Left lung (tissue), 10 donors: ENCODE data around the gene SND1. TPM values are rescaled to one million over a fixed set of nuclear protein-coding genes. Genes with fewer than 3 reads are reported as not detected.

ENCODE experiments used
- ATAC-seq: fragments of 200-7000 bp; cut with Tn5 transposase; one replicate; pipeline ENCODE4 v1.9.1; 2020; ENCODE audit warnings: moderate library complexity
- DNase-seq, 4 donors: peaks; one replicate each; pipeline ENCODE4 v3.0.0-alpha.2; 2013 to 2020
- H3K27ac ChIP-seq, 2 donors: fragments of 200-600 bp; sonication (generic) in 1 of 2; one replicate each; pipeline versions ENCODE4 v1.5.0 to v1.8.0; 2020 to 2021
- H3K27me3 ChIP-seq, 2 donors: fragments of 200-600 bp; sonication (generic) in 1 of 2; one replicate each; pipeline versions ENCODE4 v1.5.0 to v1.8.0; 2020 to 2021
- H3K36me3 ChIP-seq, 2 donors: fragments of 200-600 bp; sonication (generic) in 1 of 2; one replicate each; pipeline versions ENCODE4 v1.5.0 to v1.8.0; 2020 to 2021
- H3K4me1 ChIP-seq, 2 donors: fragments of 200-600 bp; one replicate each; pipeline ENCODE4 v1.8.0; 2021
- H3K4me3 ChIP-seq, 2 donors: fragments of 200-600 bp; sonication (generic) in 1 of 2; one replicate each; pipeline versions ENCODE4 v1.5.0 to v1.8.0; 2020 to 2021; ENCODE audit warnings: mild to moderate bottlenecking in 1 of 2
- H3K9me3 ChIP-seq, 2 donors: fragments of 200-600 bp; sonication (generic) in 1 of 2; one replicate each; pipeline versions ENCODE4 v1.5.0 to v1.8.0; 2020 to 2021
- CTCF ChIP-seq, 2 donors: fragments of 200-600 bp; sonication (generic) in 1 of 2; IDR thresholded peaks; one replicate each; pipeline versions ENCODE4 v1.5.0 to v1.8.0; 2021; ENCODE audit warnings: antibody characterized with exemption in 2 of 2
- intact Hi-C, 2 donors: fragments of 100-400 bp; cut with DNase I; formaldehyde crosslinking; loops; one replicate each; pipeline versions ENCODE4 v1.11.2 to v1.14.2; 2022
- polyA plus RNA-seq, 6 donors: library from polyadenylated mRNA; unstranded; fragments of 120-200 nt; gene quantifications; one replicate each; pipeline ENCODE4 v1.2.1, GENCODE V29; 2013; ENCODE audit not compliant: insufficient read length in 6 of 6
- total RNA-seq, 2 donors: library from RNA; stranded (reverse); fragmentation: NEBNext Ultra II Directional; extraction: Animal tissue kit (Norgen Biotek cat#: 25700); gene quantifications; one replicate each; pipeline ENCODE4 v1.2.1, GENCODE V29; 2021
- donor health status: DM: no; HTN: yes; CAD: no.
- donor health status: DM: no; HTN: no; CAD: no.

SND1 gene
- total and polyA plus RNA-seq, 8 donors: 141 to 229 (median 156) TPM

GRCh38 chr7:127874951-127875608, 223.1 kb downstream of the SND1 start:
- Histone ChIP-seq H3K9me3 (no peaks in the 10 kb centered on the region), H3K4me3 (no peak overlapping the region), H3K4me1 (peaks cover 0 to 33% of the 10 kb centered on the region in 2 donors), H3K27me3 (no peaks in the 10 kb centered on the region), H3K36me3 (no peaks in the 10 kb centered on the region), H3K27ac (no peak overlapping the region)
- no peak for TF ChIP-seq CTCF (IDR thresholded peaks at IDR 0.05)
- intact Hi-C loops: no loop called here
- DNase-seq (no peak), ATAC-seq (no peak)

GRCh38 chr7:127876393-127876792, 224.4 kb downstream of the SND1 start:
- H3K27me3 ChIP-seq: no peaks in the 10 kb centered on the region
- DNase-seq: no peak
- H3K9me3 ChIP-seq: no peaks in the 10 kb centered on the region
- no peak overlapping the region for H3K27ac ChIP-seq
- peaks cover 0 to 30% of the 10 kb centered on the region in 2 donors for H3K4me1 ChIP-seq
- intact Hi-C loops: no loop called here
- ATAC-seq: no peak
- no peak overlapping the region for H3K4me3 ChIP-seq
- no peaks in the 10 kb centered on the region for H3K36me3 ChIP-seq
- TF ChIP-seq CTCF (IDR thresholded peaks at IDR 0.05): no peak

- Histone ChIP-seq H3K27ac (no peak overlapping the region), H3K4me1 (peaks cover 0 to 30% of the 10 kb centered on the region in 2 donors), H3K27me3 (no peaks in the 10 kb centered on the region), H3K9me3 (no peaks in the 10 kb centered on the region), H3K36me3 (no peaks in the 10 kb centered on the region), H3K4me3 (no peak overlapping the region)
- TF ChIP-seq CTCF (IDR thresholded peaks at IDR 0.05): no peak
- ATAC-seq (no peak), DNase-seq (no peak)
- intact Hi-C loops: no loop called here
Observed at GRCh38 chr7:127877951-127878350, 226.0 kb downstream of the SND1 start.

GRCh38 chr7:127878791-127879190, 226.8 kb downstream of the SND1 start:
- no peaks in the 10 kb centered on the region for H3K9me3 ChIP-seq
- TF ChIP-seq CTCF (IDR thresholded peaks at IDR 0.05): no peak
- DNase-seq (no peak), ATAC-seq (no peak)
- H3K27ac ChIP-seq: no peak overlapping the region
- peaks cover 0 to 27% of the 10 kb centered on the region in 2 donors for H3K4me1 ChIP-seq
- H3K4me3 ChIP-seq: no peak overlapping the region
- intact Hi-C loops: no loop called here
- no peaks in the 10 kb centered on the region for H3K27me3 ChIP-seq
- no peaks in the 10 kb centered on the region for H3K36me3 ChIP-seq

- intact Hi-C loops: no loop called here
- H3K36me3 ChIP-seq: no peaks in the 10 kb centered on the region
- DNase-seq: no peak
- no peaks in the 10 kb centered on the region for H3K27me3 ChIP-seq
- no peak overlapping the region for H3K4me3 ChIP-seq
- no peak for ATAC-seq
- H3K27ac ChIP-seq: no peak overlapping the region
- no peak for TF ChIP-seq CTCF (IDR thresholded peaks at IDR 0.05)
- H3K9me3 ChIP-seq: no peaks in the 10 kb centered on the region
- peaks cover 0 to 27% of the 10 kb centered on the region in 2 donors for H3K4me1 ChIP-seq
Observed at GRCh38 chr7:127879436-127879835, 227.4 kb downstream of the SND1 start.
